D721Med (cell line): ENCODE results near the gene SCUBE3.

Source experiments
- DNase-seq: peaks from one replicate; pipeline ENCODE4 v3.0.0; 2011; ENCODE audit warnings: low spot score; ENCODE audit not compliant: insufficient read length
- FAIRE-seq: peaks from 2 replicates; lab custom pipeline; 2011; peaks lifted over from hg19 to GRCh38; lab: Jason Lieb, UNC
- CTCF ChIP-seq: IDR thresholded peaks from 2 replicates; pipeline ENCODE4 v1.5.1; 2012; ENCODE audit warnings: mild to moderate bottlenecking, control low read depth; ENCODE audit not compliant: insufficient read depth; ENCODE audit errors: missing control alignments

Gene SCUBE3

GRCh38 chr6:35228481-35228880 is 14.7 kb downstream of the SCUBE3 start:
- no peak for FAIRE-seq

GRCh38 chr6:35229304-35229703 is 15.5 kb downstream of the SCUBE3 start:
- DNase-seq: no peak
- TF ChIP-seq CTCF: no peak
- FAIRE-seq: no peak

More at GRCh38 chr6:35228481-35228880, 14.7 kb downstream of the SCUBE3 start:
- TF ChIP-seq CTCF: no peak
- no peak for DNase-seq

GRCh38 chr6:35230498-35230897 is 16.7 kb downstream of the SCUBE3 start:
- no peak for DNase-seq
- no peak for FAIRE-seq
- TF ChIP-seq CTCF: no peak

GRCh38 chr6:35230950-35231349 is 17.2 kb downstream of the SCUBE3 start:
- DNase-seq (no peak), FAIRE-seq (no peak)
- no peak for TF ChIP-seq CTCF

- DNase-seq (no peak), FAIRE-seq (no peak)
- no peak for TF ChIP-seq CTCF
These were observed 17.8 kb downstream of the SCUBE3 start for GRCh38 chr6:35231563-35231962.

GRCh38 chr6:35234901-35235300 is 21.1 kb downstream of the SCUBE3 start:
- TF ChIP-seq CTCF: no peak
- FAIRE-seq (no peak), DNase-seq (no peak)

- FAIRE-seq (no peak), DNase-seq (no peak)
- TF ChIP-seq CTCF: no peak
These were observed 22.5 kb downstream of the SCUBE3 start for GRCh38 chr6:35236223-35236622.
